ENCODE measurements around the gene TMEM198.

DNA sequence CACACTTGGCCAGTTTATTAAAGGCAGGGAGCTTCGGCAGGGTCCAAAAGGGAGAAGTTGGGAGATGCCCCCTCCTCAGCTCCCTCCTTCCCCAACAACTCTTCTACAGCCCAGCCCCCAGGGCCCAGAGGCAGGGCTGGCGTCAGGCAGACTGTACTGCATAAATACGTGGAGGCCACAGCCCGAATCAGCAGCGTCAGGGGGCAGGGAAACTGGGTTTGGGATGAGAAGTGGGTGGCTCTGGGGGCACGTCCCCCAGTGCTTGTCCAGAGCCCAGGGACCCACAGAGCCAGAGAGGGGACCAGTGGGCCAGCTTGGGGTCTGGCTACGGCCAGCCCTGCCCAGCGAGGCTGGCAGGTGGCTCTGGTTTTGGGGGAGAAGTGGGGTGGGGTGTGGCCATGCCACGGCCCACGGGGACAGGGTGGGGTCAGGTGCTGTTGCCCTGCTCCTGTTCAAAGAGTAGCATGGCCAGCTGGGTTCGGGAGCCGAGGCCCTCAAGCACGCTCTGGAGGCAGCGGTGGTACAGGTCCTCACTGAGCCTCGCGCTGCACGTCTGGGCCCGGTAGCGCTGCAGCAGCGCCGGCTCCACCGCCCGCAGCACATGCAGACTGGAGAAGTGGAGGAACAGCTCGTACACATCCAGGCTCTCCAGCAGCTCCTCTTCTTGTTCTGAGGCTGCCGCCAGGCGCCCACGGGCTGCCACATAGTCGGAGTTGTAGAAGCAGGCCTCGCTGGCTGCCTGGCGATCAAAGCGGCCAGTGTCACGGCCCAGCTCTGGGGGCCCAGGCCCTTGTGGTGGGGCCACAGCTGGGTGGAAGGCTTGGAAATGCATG is 4.7 kb upstream of the TMEM198 start:
- TF ChIP-seq NR2C2 (CRISPR knock-in tag; IDR thresholded peaks at IDR 0.05) (no peak), NR2C2 (tag; IDR thresholded peaks at IDR 0.05) (no peak), NFE2L1 (tag; IDR thresholded peaks at IDR 0.05; ENCODE audit: borderline replicate concordance, low read depth) (no peak), ZNF143 (CRISPR knock-in tag; IDR thresholded peaks at IDR 0.05) (no peak)

Measured in K562 (cell line).